NCI-H1694 treated with DMSO at 0.1 percent for 48 hours (cell line): ENCODE data around the gene LARGE1.
"Not testable (repeated sequence)": the region's sequence is repeated elsewhere in the genome, so short reads cannot be mapped to it uniquely, and the experiment has no call there.

Experiments used
- DNase-seq: peaks from one replicate; lab custom pipeline; 2025; lab: John Stamatoyannopoulos, UW

Gene LARGE1

DNA sequence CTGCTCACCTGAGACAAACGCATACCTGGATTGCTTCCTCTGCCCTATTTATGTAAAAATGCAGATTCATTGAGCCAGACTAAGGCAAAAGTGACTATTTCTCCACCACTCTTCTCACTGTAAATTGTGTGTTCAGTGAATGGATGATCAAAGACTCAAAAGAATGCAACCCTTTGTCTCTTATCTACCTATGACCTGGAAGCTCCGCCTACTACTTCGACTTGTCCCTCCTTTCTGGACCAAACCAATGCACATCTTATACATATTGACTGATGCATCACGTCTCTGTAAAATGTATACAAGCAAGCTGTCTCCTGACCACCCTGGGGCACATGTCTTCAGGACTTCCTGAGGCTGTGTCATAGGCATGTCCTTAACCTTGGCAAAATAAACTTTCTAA is 444.1 kb downstream of the LARGE1 start:
- no peak for DNase-seq

DNA sequence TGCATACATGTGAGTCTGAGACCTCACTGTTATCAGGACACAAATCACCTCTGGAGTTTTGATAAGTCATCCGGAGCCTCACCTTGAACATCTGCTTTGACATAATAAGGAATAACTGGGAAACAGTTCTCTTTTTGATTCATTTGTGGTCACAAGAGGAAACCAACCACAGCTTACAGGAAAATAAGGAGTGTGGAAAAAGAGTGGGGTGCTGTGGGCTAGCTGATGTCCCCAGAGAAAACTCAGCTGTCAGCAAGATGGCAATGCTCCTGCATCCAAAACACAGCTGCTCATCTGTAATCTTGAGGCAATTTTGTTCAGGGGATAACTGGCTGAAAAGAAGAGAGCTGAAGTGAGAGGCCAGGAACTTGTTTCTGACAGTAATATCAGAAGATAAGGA is 445.7 kb downstream of the LARGE1 start:
- DNase-seq = no peak

DNA sequence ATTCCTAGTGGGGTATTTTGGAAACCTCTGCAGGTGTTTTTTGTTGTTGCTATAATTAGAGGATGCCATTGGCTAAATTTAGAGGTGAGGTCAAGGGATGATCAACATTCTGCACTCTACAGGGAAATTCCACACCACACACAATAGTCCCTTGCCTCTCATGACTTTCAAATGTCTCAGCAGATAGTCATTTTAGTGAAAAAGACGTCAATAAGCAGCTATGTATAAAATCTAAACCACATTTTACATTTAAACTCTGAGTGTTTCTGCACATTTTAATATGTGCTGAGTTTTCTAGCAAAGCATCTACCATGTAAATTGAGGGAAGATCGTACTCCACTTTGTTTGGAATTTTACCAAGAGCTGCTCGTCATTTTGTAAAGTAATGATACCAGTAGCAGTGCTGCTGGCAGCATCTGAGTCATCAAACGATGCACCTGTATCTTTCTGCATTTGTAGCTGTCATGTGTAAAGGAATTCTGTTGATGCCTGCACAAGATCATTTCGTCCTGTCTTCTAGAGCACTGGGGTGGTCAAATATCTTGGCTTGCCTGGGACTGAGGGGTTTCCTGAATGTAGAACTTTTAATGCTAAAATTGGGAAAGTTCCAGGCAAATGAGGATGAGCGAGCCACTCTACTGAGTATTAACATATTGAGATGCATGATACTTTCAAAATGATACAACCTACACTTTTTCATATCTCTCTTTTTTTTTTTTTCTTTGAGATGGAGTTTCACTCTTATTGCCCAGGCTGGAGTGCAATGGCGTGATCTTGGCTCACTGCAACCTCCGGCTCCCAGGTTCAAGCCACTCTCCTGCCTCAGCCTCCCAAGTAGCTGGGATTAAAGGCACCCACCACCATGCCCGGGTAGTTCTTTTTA is 447.6 kb downstream of the LARGE1 start:
- no peak for DNase-seq

DNA sequence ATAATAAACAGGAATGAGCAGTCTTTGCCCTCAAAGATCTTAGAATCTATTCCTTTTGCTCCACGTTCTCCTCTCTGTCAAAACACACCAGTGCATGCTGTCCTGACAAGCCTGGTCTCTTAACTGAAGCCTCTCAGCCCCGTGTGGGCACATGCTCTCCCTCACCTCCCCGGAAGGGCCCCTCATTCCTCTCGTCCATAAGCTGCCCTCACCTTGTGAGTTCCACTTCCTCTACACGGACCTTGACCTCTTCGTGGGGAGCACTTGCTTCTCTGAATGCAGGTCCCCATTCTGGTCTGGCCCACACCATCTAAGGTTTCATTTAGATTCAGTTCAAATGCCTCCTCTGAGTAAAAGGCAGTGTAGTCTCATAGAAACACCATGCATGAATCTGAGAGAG is 449.8 kb downstream of the LARGE1 start:
- DNase-seq = no peak

- DNase-seq = no peak
Measured at GRCh38 chr22:33467620-33468095, 452.6 kb downstream of the LARGE1 start.

- no peak for DNase-seq
Measured at GRCh38 chr22:33467080-33467479, 453.2 kb downstream of the LARGE1 start.

DNA sequence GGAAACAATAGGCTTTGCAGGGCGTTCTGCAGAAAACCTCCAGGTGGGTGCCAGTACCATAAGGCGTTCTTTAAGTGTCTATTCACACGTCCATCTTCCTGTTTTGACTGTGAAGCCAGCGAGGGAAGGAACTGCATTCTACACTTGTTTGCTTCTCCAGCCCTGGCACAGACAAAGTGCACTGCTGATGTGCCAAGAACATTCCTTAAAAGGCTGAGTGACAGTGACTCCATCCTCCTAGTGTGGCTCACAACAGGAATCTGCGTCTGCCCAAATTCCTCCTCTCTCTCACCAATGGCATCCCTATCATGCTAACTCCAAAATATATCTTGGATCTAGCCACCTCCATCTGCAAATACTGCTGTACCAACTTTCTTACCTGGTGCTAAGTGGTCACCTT is 454.7 kb downstream of the LARGE1 start:
- no peak for DNase-seq

GRCh38 chr22:33464698-33465097 is 455.6 kb downstream of the LARGE1 start:
- DNase-seq = no peak

DNA sequence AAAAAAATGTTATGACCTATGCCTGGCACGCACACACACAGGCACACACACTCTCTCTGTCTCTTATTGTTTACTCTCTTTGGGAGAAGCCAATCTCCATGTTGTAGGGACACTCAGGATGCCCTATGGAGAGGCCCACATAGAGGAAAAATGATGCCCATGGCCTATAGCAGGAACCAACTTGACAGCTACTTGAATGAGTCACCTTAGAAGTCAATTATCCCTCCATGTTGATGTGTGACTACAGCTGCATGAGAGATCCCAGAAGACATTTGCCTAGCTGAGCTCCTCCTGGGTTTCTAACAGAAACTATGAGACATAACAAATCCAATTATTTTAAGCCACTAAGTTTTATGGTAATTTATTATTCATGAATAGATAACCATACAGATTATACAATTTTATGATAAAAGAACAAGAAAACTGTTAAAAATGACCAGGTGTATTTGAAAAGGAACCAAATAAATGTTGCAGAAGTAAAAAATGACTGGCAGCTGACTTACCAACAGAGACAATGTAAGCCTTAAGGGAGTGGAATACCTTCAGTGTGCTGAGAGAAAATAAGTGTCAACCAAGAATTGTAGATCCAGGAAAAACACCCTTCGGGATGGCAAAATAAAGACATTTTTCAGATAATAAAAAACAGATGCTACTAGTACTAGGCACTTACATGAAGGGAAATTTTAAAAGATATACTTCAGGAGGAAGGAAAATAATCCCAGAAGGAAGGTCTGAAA is 458.4 kb downstream of the LARGE1 start:
- no peak for DNase-seq

DNA sequence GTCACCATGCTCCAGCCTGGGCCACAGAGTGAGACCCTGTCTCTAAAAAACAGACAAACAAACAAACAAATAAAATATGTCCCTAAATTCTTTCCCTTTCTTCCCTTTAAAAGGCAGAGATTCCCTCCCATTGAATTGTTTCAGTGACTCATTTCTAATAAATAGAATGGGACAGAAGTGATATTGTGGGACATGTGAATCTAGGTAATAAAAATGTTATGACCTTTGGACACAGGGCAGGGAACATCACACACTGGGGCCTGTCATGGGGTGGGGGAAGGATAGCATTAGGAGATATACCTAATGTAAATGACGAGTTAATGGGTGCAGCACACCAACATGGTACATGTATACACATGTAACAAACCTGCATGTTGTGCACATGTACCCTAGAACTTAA is 459.0 kb downstream of the LARGE1 start:
- not testable (repeated sequence) for DNase-seq

GRCh38 chr22:33459137-33459536 is 461.1 kb downstream of the LARGE1 start:
- no peak for DNase-seq

GRCh38 chr22:33456511-33456910 is 463.8 kb downstream of the LARGE1 start:
- no peak for DNase-seq

DNA sequence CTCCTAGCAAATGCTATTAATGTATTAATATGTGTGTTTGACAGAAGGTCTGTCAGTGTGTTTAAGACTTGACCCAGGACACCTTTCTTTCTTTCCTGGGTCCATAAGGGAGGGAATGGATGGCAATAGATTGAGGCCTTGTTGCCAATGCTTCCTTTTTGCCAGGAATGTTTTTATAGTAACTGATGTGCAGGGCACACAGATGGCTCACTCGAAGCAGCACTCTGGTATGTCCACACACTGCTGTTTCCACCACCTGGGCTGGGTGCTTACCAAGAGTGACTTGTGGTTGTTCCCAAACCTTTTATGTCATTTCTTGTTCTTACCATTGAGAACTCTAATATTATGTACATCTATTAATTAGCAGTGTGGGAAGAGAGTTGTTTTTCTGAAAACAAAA is 465.2 kb downstream of the LARGE1 start:
- peak; percentile 29 for DNase-seq

GRCh38 chr22:33451866-33452469 is 468.3 kb downstream of the LARGE1 start:
- no peak for DNase-seq

DNA sequence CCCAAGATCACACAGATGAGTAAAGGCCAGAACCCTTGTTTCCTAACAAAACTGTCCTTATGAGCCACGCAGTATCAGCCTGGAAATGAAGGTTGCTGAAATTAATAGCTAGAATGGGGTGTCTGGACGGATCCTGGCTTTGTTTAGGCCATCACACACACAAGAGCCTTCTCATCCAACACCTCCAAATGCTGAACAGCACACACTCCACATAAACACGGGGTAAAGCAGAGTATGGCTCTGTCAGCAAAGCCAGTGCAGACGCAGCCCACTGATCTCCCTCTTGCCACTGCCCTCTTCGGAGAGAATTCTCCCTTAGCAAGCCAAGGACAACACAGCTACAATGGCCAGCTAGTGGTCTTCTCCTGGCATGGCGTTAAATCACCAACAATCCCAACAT is 469.5 kb downstream of the LARGE1 start:
- DNase-seq = no peak

DNA sequence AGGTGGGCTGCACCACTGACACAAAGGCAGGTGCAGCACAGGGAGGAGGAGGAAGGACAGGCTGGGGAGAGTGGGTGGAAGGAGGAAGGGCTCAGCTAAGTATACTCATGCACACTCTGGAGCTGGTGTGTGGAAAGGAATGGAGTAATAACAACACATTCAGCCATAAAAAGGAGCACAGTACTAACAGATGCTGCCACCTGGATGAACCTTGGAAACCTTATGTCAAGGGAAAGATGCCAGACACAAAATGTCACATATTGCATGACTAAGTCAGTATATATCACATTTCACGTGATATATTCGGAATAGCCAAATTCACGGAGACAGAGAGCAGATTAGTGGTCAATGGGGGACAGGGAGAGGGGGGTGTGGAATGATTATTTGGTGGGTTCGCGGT is 472.5 kb downstream of the LARGE1 start:
- peak; percentile 38 for DNase-seq

DNA sequence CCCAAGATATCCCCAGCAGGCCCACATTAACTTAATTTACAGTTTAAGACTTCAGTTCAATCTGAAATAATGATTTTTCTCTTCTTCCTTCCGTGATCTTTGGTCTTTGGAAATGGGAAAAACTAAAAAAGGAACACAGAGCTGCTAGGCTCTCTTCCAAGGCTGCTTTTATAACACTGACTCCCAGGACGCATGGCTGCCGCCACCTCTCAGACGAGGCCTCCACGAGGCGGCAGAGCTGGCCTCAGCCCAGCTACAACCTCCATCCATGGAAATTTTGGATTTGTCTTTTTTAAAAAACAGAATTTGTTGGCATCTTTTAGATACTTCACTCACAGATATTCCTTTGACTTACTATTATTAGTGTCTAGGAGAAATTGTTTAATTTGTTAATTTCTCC is 476.6 kb downstream of the LARGE1 start:
- no peak for DNase-seq

DNA sequence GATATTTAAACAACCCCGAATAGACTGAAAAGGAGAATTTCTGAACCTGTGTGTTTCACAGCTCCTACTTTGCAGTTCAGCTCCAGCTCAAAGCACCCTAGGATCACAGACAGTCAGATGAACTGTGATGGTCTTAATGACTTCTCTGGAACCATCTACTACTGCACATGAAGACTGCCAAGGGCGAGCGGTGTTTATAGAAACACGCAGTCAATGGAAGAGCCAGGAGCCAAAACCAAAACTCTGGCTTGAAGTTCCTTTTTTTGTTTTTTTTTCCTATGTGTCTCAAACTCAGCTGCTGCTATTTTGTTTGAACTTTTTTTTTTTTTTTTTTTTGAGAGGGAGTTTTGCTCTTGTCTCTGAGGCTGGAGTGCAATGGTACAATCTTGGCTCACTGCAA is 479.5 kb downstream of the LARGE1 start:
- no peak for DNase-seq

DNA sequence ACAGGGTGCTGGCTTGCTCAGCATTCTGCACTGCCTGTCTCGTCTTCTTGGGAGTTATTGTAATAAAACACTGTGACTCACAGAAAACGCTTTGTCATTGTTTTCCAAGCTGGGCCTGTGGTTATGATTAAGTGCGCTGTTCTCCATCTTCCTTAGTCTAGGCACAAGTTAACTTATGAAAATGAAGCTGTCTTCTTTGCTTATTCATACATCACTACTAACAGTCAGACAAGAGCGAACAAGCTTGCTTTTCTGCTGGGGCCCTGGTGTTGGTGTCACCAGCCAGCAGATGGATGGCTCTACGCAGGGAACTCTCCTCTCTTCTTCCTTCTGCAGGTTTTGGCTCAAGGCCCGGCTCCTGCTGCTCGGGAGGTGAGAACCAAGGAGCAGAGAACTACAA is 482.0 kb downstream of the LARGE1 start:
- peak; percentile 8 for DNase-seq

DNA sequence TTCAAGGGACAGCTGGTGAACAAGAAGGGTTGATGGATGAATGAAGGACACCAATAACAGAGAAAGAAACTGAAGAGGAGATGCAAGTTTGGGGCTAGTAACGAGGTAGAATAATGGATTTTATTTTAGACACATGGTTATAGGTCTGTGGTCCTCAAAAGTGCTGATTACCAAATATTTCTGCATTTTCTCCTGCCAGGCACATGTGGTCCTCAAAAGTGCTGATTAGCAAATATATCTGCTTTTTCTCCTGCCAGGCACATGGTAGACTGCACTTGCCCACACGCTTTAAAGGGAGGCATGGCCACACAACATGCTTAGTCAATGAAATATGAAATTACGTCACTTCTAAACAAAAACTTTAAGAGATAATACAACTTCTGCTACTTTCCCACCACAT is 489.0 kb downstream of the LARGE1 start:
- DNase-seq = no peak

DNA sequence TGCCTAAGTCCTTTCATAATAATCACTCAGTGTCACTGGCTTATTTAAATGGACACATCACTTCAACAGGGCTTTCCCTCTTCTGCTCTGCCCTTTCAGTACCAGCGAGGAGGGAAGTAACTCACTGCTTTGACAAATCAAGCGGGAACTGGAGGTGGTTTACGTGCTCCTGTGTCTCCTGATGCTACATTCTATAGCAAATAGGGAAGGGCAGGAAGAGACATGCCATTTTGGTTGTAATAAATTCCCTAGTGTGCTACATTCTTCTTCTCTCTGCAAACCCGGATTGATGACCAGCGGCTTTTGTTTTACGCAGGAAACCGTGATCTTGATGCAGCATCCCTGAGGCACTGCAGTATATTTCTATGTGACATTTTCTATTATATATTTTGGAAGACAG is 491.0 kb downstream of the LARGE1 start:
- DNase-seq = no peak

- no peak for DNase-seq
Measured at GRCh38 chr22:33427461-33427860, 492.8 kb downstream of the LARGE1 start.

- no peak for DNase-seq
Measured at GRCh38 chr22:33426451-33426850, 493.8 kb downstream of the LARGE1 start.
